22Rv1 (cell line): ENCODE measurements around the gene CDC42BPB.
A peak's percentile ranks its signal among the peaks of the same experiment; 100 is the strongest.

ENCODE experiments used
- H3K27ac ChIP-seq: fragments of 450-650 bp; 2 replicates; pipeline ENCODE4 v1.5.1; 2017
- CTCF ChIP-seq: fragments of 450-650 bp; IDR thresholded peaks from 2 replicates; pipeline ENCODE4 v1.5.1; 2017; ENCODE audit warnings: mild to moderate bottlenecking
- ZFX ChIP-seq: fragments of 450-650 bp; IDR thresholded peaks from 2 replicates; pipeline ENCODE4 v1.6.1; 2017; ENCODE audit warnings: antibody characterized with exemption, borderline replicate concordance

Gene CDC42BPB

GRCh38 chr14:103057372-103058163, at the start of gene CDC42BPB:
CDC42BPB (minus strand) TSS chr14:103057549; CDS start chr14:103057173, 376 bp downstream.
- peak within 1 kb of the TSS; percentile 79 for H3K27ac ChIP-seq
- TF ChIP-seq ZFX: no peak
- TF ChIP-seq CTCF: no peak

GRCh38 chr14:103105580-103106150, 48.3 kb upstream of the CDC42BPB start:
- no peak for TF ChIP-seq CTCF
- TF ChIP-seq ZFX: no peak
- no peak overlapping the region for H3K27ac ChIP-seq

DNA sequence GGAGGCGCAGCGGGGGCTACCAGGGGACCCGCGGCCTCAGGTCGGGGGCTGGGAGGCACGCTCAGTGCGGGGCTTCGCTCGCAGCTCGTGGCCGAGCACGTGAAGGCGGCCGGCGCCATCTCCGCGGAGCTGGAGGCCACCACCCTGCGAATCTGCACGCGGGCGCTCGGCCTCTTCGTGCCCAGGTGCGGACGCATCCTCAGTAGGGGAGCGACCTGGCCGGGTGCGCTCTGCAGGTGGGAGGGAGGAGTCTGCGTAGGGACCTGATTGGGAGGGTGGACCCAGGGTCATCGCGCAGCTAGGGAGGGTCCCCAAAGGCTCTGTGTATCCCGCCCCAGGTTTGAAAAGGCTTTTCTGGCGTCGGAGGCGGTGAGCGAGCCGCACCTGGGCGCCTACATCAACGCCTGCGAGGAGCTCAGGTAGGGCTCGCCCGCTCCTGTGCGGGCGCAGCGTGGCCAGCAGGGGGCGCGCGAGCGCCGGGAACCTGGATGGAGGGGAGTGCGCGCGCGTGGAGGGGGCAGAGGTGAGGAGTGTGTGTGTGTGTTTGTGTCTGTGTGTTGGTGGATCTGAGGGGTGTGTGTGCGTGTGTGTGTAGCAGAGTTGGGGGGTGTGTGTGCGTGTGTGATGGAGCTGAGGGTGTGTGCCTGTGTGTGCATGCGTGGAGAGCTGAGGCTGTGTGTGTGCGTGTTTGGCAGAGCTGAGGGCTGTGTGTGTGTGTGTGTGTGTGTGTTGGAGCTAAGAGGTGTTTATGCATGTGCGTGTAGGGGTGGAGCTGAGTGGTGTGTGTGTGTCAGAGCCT, 47.5 kb upstream of the CDC42BPB start:
- TF ChIP-seq ZFX: no peak
- peak; percentile 95 for TF ChIP-seq CTCF
- H3K27ac ChIP-seq: no peak overlapping the region

DNA sequence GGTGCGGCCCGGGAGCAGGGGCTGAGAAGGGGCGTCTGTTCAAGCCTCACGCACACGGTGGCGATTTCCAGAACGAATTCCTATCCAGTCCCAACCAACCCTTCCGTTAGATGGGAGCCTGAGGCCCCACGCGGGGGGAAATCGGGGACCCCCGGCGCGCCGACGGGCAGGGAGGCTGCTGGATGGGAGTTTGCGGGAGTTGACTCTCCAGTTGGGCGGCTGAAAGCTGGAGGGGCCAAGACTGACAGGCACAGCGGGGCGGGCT, 47.0 kb upstream of the CDC42BPB start:
- TF ChIP-seq CTCF: no peak
- TF ChIP-seq ZFX: no peak
- no peak overlapping the region for H3K27ac ChIP-seq

- TF ChIP-seq ZFX (no peak), CTCF (peak; percentile 55)
- no peak overlapping the region for H3K27ac ChIP-seq
Measured at GRCh38 chr14:103103461-103104388, 46.4 kb upstream of the CDC42BPB start.

GRCh38 chr14:103102689-103103260, 45.4 kb upstream of the CDC42BPB start:
- TF ChIP-seq CTCF: no peak
- TF ChIP-seq ZFX: no peak
- no peak overlapping the region for H3K27ac ChIP-seq
